Erythroblast (primary cell): ENCODE results near the gene TNS1.

Experiments used
- DNase-seq, 2 experiments: peaks; one replicate each; lab custom pipeline; 2025; lab: John Stamatoyannopoulos, UW
- GATA1 ChIP-seq: IDR thresholded peaks from 2 replicates; pipeline ENCODE4 v1.6.1; 2011; ENCODE audit warnings: low read depth, mild to moderate bottlenecking, control low read depth, low read length, moderate library complexity
- POLR2A ChIP-seq: IDR thresholded peaks from 2 replicates; pipeline ENCODE4 v1.6.1; 2011; ENCODE audit warnings: mild to moderate bottlenecking, low read length

Gene TNS1

DNA sequence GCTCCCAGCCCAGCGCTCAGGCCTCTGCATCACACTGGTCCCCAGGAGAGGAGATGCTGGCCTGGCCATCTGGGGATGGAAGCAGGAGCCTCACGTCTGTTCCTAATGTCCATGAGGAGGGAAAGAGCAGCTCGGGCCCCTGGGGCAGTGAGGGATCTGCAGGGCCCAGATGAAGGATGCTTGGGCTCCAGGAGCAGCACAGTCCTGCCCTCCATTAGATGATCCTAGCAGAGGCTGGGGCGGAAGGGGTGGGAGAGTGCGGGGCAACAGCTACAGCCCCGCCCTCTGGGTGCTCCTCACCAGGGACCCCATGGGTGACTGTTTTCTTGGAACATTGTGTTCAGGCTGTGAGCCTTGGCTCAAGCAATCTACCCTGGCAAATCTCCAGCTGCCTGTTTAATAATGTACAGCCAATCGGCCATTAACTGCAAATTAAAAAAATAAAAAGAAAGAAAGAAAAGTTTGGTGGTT lies 49.7 kb downstream of the TNS1 start:
- TF ChIP-seq GATA1 = no peak
- TF ChIP-seq POLR2A = no peak
- no peak for DNase-seq

DNA sequence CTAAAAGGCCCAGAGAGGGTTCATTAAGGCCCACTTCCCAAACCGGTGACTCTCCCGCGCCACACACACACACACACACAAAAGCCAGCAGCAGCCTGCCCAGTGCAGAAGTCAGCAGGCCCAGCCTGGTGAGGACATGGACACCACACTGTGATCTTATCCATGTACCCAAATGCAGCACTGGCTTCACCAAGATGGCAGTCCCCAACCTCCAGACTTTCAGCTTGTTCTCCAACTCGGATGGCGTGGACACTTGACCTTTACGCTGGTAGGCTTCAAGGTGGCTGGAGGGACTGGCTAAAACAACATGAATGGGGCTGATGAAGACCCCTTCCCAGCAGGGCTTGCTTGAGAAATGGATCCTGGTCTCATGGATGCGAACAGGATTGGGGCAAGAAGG lies 50.4 kb downstream of the TNS1 start:
- TF ChIP-seq POLR2A (no peak), GATA1 (no peak)
- DNase-seq = no peak

DNA sequence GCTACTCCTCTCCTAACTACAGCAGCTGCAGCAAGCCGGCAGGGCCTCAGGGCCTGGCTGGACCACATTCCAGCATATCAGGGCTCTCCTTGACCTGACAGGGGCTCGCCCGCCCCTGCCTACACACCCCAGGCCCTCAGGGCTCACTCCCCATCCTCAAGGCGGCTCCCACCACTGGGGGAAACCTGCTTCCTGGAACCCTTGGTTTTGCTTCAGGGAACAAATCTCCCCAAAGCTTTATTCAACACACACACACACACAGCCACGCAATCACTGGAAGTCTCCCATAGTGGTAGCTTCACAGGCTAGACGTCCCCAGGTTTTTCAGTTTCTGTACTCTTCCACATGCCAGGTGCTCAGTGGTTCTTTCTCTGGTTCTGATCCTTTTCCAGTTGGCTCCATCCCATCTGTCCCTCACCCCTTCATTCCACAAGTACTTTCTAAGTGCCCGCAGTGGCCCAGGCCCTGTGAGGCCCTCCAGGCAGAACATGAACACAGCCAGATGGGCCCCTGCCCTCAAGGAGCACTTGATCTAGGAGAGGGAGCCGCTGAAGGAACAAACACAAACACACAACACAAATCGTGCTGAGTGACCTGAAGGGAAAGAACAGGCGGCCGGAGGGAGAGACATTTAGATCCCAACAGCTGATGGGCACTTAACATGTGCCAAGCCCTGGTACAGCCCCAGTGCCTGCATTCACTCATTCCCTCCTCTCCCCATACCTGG lies 51.1 kb downstream of the TNS1 start:
- DNase-seq = no peak
- no peak for TF ChIP-seq POLR2A
- no peak for TF ChIP-seq GATA1

DNA sequence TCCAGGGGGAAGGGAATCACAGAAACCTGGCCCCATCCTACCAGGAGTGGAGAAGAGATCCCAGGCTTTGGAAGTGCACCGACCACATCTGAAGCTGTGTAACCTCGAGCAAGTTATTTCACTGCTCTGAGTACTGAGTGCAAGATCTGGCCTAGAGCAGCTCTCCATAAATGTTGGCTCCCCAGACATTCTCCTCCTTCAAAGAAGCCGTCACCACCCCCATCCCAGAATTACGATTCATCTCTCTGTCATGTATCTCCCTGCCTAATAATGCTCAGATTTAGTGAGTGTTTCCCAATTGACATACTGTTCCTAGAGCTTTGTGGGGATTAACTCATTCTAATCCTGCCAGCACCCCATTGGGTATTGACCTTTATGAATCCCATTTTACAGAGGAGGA lies 51.7 kb downstream of the TNS1 start:
- no peak for DNase-seq
- TF ChIP-seq POLR2A = no peak
- TF ChIP-seq GATA1 = no peak

DNA sequence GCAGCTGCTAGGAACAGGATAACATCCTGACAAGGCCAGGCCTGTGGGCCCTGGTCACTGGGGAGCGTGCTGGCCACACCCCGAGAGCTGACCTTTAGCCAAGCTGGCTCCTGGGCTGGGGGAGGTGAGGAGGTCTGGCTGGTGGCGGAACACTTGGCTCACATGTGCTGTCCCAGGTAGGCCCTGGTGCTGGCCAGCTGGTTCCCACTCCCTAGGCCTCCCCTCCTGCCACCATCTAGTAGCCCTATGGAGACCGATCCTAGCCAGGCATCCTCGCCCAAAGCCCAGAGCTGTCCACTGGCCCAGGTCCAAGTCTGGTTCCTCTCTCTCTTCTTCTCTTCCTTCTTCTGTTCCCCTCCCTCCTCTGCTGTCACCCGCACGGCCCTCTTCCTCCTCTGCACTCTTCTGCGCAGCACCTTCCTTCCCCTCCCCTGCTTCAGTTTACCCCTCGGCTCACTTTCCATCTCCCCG lies 52.4 kb downstream of the TNS1 start:
- no peak for TF ChIP-seq GATA1
- TF ChIP-seq POLR2A = no peak
- DNase-seq = no peak

DNA sequence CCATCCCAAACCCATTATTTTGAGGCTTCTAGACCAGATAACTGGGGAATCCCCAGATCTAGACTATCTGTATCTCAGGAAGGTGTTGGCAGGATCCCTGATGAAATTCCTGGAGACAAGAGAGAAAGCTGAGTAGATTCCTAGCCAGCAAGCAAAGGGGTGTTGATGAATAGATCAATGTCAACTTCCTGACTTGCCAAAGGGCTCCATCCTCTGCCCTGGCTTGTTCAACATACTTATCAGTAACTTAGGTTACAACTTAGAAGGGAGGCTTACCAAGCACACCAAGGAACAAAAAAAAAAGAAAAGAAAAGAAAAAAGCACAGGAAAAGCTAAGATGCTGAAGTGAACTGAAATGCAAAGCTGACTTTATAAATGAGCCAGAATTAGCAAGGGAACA lies 53.3 kb downstream of the TNS1 start:
- DNase-seq = no peak
- no peak for TF ChIP-seq GATA1

DNA sequence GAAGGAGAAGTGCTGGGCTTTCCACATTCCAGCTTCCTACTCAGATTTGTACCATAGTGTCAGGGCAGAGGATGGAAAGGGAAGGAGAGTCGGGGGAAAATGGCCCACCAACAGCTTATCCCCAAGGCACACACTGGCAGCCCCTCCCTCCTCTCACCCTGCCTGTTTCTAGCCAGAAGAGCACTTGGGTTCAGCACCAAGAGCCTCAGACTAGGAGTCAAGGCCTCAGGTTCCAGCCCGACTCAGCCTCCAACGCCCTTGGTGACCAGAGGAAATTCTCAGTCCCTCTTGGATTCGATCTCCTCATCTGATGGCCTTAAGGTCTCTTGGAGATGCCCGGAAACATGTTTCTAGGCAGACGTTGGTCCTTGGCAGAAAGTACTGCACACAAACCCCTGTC lies 53.9 kb downstream of the TNS1 start:
- no peak for DNase-seq
- no peak for TF ChIP-seq GATA1
- TF ChIP-seq POLR2A = no peak

DNA sequence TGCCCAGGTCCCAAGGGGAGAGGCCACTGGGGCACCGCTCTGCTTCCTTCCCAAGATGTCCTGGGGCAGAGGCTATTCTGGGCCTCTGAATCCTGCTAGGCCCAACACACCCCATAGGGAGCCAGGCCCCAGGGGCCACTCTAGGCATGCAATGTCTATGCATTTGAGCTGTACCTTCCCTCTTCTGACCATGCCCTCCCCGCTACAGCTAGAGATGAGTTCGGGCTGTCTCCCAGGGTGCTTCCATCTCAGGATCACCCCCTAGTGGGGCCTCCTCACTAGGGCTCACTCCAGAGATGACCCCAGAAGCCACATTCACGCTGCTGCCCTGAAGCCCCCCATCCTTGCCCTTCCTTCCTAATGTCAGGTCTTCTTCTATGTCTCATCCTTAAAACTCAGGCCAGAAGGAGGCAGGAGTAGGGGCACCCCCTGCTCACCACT lies 54.4 kb downstream of the TNS1 start:
- DNase-seq = no peak
- no peak for TF ChIP-seq GATA1
- TF ChIP-seq POLR2A = no peak

DNA sequence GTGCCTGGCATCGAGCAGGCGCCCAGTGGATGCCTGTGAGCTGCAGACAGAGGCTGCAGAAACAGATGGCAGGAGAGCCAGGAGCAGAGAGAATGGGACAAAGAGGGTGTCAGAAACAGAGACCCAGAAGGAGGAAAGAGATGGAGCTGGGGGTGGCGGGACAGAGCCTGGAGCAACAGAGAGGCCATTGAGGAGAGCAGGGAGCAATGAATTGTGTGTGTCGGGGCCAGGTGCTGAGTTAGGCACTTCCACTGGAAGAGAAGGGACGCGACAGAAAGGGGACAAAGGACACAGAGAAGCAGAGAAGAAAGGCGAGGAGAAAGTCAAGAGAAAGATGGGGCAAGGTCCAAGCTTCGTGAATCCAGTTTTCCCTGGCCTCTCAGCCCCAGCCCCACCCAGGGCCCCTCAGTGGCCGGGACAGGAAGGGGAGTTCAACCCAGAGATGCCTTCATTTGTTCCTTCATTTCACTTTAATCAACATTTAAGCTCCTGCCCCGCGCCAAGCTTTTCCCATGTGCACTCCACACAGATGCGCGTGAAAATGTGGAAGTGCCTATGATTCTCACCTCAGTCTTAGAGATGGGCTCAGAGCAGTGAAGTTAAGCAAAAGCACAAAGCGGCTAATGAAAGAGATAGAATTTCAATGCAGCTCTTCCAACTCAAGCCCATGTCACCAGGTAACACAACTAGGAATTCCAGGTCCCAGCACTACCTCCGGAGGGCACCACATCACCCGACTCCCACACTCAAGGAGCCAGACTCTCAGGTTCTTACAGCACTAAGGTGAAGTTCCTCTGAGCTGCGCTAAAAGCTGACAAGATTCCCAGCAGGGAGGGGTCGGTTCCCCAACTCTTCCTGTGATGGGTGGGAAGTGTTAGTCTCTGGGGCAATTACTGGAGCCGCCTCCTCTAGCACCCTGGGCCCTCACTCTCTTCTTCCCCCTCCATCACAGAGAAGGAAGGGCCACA lies 55.1 kb downstream of the TNS1 start:
- DNase-seq = no peak
- TF ChIP-seq GATA1 (no peak), POLR2A (no peak)

DNA sequence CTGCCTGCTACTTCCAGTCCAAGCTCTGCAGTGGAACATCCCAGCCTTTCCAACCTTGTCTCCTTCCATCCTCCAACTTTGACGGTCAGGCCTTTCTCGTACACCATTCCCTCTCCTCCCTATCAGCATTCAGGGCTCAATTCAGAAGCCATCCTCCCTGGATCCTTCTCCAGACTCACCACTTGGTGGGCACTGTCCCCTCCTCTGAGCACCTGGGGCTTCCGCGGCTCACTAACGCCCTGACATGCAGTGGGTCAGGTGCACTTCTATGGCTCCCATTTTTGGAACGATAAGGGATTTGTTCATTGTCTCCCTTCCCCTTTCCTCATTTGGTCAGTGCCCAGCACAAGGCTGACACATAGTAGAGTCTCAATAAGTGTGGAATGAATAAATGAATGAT lies 56.7 kb downstream of the TNS1 start:
- no peak for TF ChIP-seq GATA1
- no peak for DNase-seq

DNA sequence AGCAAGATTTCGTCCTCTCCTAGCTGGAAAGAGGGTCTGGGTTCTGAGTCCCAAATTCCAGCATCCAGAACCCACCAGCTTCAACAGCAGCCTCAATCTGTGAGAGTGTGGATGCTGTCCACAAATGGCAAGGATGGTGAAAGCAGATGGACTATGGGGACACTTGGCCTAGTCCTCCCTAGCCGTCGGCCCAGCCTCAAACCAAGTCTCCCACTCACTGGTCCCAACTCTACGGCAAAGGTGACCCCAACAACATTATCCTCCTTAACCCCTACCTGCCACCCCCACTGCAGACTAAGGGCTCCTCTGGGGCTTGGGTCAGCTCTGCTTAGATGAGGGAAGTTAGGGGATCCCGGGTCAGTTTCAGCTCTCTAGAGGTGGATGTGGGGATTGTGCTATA lies 57.3 kb downstream of the TNS1 start:
- no peak for DNase-seq

DNA sequence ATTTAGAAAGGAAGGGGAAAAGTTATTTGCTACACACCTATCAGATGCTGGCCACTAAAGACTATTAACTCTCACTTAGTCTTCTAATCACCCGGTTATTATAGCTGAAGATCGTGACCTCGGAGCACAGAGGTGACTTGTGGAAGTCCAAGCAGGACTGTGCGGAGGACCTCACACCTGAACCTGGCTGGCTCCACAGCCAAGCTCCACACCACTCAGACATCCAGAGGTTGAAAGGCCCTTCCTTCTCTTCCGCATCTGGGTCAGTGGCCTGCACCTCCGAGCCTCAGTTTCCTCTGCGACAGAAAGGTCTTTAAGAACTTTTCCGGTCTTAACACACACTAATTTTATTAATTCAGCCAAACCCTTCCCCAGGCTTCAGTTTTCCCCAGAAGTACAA lies 57.9 kb downstream of the TNS1 start:
- TF ChIP-seq GATA1 (no peak), POLR2A (no peak)
- DNase-seq = no peak

More for the DNA sequence above, 57.3 kb downstream of the TNS1 start:
- TF ChIP-seq GATA1 = no peak
- TF ChIP-seq POLR2A = no peak

DNA sequence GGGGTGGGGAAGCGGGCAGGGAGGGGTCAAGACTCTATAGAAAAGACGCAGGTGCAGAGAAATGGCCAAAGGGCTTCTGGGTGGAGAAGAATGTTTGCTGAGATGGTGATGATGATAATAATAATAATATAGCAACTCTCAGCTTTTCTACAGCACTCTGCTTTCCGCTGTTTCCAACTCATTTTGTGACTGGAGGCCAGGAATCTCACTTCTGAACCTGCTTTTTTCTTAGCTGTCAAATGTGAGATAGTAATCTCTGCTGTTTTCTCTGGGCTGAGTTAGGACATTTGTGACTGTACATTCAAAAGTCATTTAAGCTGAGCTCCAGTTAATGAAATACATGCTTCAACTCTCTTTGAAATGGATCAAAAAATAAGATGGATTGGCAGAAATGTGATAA lies 58.4 kb downstream of the TNS1 start:
- TF ChIP-seq POLR2A (no peak), GATA1 (no peak)
- DNase-seq = no peak

DNA sequence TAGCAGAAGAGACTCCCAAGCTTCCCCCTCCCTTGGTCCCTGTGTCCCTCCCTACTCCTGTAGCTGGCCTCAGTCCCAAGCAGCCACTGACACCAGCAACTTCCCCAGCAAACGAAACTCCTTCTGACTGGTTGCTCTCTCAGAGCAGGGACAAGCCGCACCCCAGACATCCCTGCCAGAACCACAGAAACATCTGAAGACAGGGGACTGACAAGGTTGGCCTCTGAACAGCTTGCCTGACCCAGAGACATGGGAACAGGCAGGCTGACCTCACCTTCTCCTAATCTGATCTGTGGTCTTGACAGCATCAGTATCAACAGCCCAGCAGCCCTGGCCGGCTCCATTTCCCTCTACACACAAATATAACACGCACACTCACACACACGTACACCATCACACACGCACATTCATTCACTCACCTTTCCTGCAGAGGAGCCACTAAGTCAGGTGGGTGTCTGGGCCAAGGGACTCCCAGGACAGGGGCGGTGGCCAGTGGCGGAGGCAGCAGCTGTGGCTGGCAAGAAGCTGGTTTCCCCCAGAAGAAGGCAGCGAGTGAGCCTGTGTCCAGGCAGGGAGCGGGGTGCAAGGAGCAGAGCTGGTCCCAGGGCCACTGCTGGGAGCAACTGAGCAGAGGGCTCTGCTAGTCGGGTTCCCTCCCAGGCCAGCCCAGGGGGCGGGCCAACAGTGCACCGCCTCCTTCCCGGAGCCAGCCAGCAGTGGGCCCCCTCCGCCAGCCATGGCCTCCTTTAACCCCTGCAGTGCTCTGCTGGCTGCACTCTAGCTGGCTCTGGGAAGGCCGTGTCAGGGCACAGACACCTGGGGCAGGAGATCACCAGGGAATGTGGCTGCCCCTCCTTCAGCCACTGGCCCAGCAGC lies 59.1 kb downstream of the TNS1 start:
- DNase-seq = peak; percentile 18 to 35
- TF ChIP-seq GATA1 (no peak), POLR2A (no peak)
